ENCODE data around the gene WEE2. TPM values are rescaled to one million over a fixed set of nuclear protein-coding genes. Genes with fewer than 3 reads are reported as not detected.

The WEE2 gene
- total RNA-seq, 1 experiment from 2014 or later, result not detected

DNA sequence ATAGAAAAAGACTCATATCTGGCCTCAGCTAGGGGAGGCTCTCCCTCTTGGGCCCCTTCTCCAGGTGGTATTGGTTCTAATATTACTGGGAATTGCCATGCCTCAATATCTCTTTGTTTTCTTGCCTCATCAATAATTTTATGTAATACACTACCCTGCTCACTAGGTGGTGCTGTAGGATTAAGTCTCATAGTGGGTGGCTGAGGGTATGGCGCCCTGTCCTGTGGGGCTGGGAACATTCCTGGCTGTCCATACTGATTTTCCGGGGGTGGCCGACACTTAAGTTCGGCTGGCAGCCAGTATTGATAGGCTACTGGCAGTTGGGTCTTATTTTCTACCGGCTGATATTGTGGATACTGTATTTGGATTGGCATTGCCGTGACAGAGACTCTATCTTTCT is 46.8 kb downstream of the WEE2 start:
- DNase-seq (ENCODE audit: low read depth, low spot score), result no peak
- intact Hi-C loops (cut with micrococcal nuclease), result loop anchor here (5.0 kb wide), 1 partner anchor 432 kb away; no protein-coding TSS in a partner anchor
- Histone ChIP-seq H3K9ac (ENCODE audit: low read length) (no peak overlapping the region), H4K20me1 (ENCODE audit: insufficient read depth) (no peaks in the 10 kb centered on the region), H3K4me2 (ENCODE audit: low read length) (no peak overlapping the region), H3K27me3 (ENCODE audit: insufficient read depth, low read length) (no peaks in the 10 kb centered on the region), H3K4me3 (replicated peaks in 1 of 2; ENCODE audit: low read depth in 1 of 2, low read length in 2 of 2) (no peak overlapping the region), H2AFZ (ENCODE audit: low read depth, low read length, poor library complexity, severe bottlenecking) (no peak overlapping the region), H3K9me2 (ENCODE audit: insufficient read depth) (no peaks in the 10 kb centered on the region), H3K9me3 (ENCODE audit: control insufficient read depth in 1 of 2, insufficient read depth in 1 of 2, low read depth in 1 of 2, low read length in 2 of 2) (peaks cover 3 to 9% of the 10 kb centered on the region in 2 experiments; a peak in 2 of 4 replicates), H3K27ac (ENCODE audit: low read depth, low read length) (no peak overlapping the region), H3K79me2 (ENCODE audit: insufficient read depth, low read length) (peaks cover 20% of the 10 kb centered on the region; the same call in 1 of the 2 replicates), H3K4me1 (ENCODE audit: control insufficient read depth in 1 of 2, insufficient read depth in 2 of 2, low read length in 2 of 2) (no peaks in the 10 kb centered on the region), H3K36me3 (ENCODE audit: control insufficient read depth in 1 of 2, insufficient read depth in 2 of 2, low read length in 2 of 2) (peaks cover 31 to 62% of the 10 kb centered on the region in 2 experiments)
- TF ChIP-seq SRF (IDR thresholded peaks at IDR 0.05; ENCODE audit: low read depth) (no peak), RAD21 (IDR thresholded peaks at IDR 0.05; ENCODE audit: low read depth) (peak; percentile 35)
- TF ChIP-seq, protein P1, sequence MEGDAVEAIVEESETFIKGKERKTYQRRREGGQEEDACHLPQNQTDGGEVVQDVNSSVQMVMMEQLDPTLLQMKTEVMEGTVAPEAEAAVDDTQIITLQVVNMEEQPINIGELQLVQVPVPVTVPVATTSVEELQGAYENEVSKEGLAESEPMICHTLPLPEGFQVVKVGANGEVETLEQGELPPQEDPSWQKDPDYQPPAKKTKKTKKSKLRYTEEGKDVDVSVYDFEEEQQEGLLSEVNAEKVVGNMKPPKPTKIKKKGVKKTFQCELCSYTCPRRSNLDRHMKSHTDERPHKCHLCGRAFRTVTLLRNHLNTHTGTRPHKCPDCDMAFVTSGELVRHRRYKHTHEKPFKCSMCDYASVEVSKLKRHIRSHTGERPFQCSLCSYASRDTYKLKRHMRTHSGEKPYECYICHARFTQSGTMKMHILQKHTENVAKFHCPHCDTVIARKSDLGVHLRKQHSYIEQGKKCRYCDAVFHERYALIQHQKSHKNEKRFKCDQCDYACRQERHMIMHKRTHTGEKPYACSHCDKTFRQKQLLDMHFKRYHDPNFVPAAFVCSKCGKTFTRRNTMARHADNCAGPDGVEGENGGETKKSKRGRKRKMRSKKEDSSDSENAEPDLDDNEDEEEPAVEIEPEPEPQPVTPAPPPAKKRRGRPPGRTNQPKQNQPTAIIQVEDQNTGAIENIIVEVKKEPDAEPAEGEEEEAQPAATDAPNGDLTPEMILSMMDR (IDR thresholded peaks at IDR 0.05 in 2 of 3, conservative IDR thresholded peaks at IDR 0.05 in 1 of 3; ENCODE audit: borderline replicate concordance in 1 of 3, insufficient read depth in 1 of 3, low read depth in 2 of 3, low read length in 2 of 3), result peak; percentile 11 to 67 (median 56); a peak in 4 of 6 replicates
- POLR2A ChIA-PET, result no interaction called here
- ATAC-seq, result peak; percentile 75
- CTCF ChIA-PET, result no interaction called here
- RAD21 ChIA-PET (ENCODE audit: low non-redundant PET in 1 of 2, low total read pairs in 2 of 2, uncharacterized antibody in 2 of 2, unreplicated experiment in 2 of 2), result no interaction called here
- BruUV-seq (replicated peaks), result no TSS peak

- no peak within 1 kb of the TSS for H3K27ac ChIP-seq (ENCODE audit: low read depth, low read length)
- ChIA-PET RAD21 (ENCODE audit: low non-redundant PET in 1 of 2, low total read pairs in 2 of 2, uncharacterized antibody in 2 of 2, unreplicated experiment in 2 of 2) (no interaction called here), CTCF (no interaction called here), POLR2A (no interaction called here)
- BruUV-seq (replicated peaks), result no TSS peak
- intact Hi-C loops (cut with micrococcal nuclease), result no loop called here
- TF ChIP-seq ZNF274 (IDR thresholded peaks at IDR 0.05; ENCODE audit: low read depth, low read length) (no peak), ELF1 (IDR thresholded peaks at IDR 0.05; ENCODE audit: borderline replicate concordance, low read depth) (no peak), RAD21 (IDR thresholded peaks at IDR 0.05; ENCODE audit: low read depth) (no peak), FOSL1 (IDR thresholded peaks at IDR 0.05; ENCODE audit: low read depth) (no peak), SIN3A (IDR thresholded peaks at IDR 0.05; ENCODE audit: low read depth) (no peak), SRF (IDR thresholded peaks at IDR 0.05; ENCODE audit: low read depth) (no peak), JUND (IDR thresholded peaks at IDR 0.05) (no peak), CBX3 (IDR thresholded peaks at IDR 0.05; ENCODE audit: low read depth) (no peak), POLR2A (IDR thresholded peaks at IDR 0.05; ENCODE audit: borderline replicate concordance, extremely low read depth, insufficient read depth, insufficient read length) (no peak), POLR2AphosphoS5 (IDR thresholded peaks at IDR 0.05; ENCODE audit: low read depth, low read length) (no peak)
- TF ChIP-seq, protein P1 (IDR thresholded peaks at IDR 0.05 in 2 of 3, conservative IDR thresholded peaks at IDR 0.05 in 1 of 3; ENCODE audit: borderline replicate concordance in 1 of 3, insufficient read depth in 1 of 3, low read depth in 2 of 3, low read length in 2 of 3), result no peak
- no peaks in the 10 kb centered on the region for H3K4me1 ChIP-seq (ENCODE audit: control insufficient read depth in 1 of 2, insufficient read depth in 2 of 2, low read length in 2 of 2)
- no peaks in the 10 kb centered on the region for H3K9me3 ChIP-seq (ENCODE audit: control insufficient read depth in 1 of 2, insufficient read depth in 1 of 2, low read depth in 1 of 2, low read length in 2 of 2)
- H2AFZ ChIP-seq (ENCODE audit: low read depth, low read length, poor library complexity, severe bottlenecking), result no peak within 1 kb of the TSS
- no peaks in the 10 kb centered on the region for H3K27me3 ChIP-seq (ENCODE audit: insufficient read depth, low read length)
- ATAC-seq (no peak), DNase-seq (ENCODE audit: low read depth, low spot score) (no peak)
- no peak within 1 kb of the TSS for H3K9ac ChIP-seq (ENCODE audit: low read length)
- H3K36me3 ChIP-seq (ENCODE audit: control insufficient read depth in 1 of 2, insufficient read depth in 2 of 2, low read length in 2 of 2), result peaks cover 3 to 7% of the 10 kb centered on the region in 2 experiments; a peak in 3 of 4 replicates
- no peaks in the 10 kb centered on the region for H4K20me1 ChIP-seq (ENCODE audit: insufficient read depth)
- H3K4me2 ChIP-seq (ENCODE audit: low read length), result no peak within 1 kb of the TSS
- no peaks in the 10 kb centered on the region for H3K9me2 ChIP-seq (ENCODE audit: insufficient read depth)
- no peaks in the 10 kb centered on the region for H3K79me2 ChIP-seq (ENCODE audit: insufficient read depth, low read length)
- H3K4me3 ChIP-seq (replicated peaks in 1 of 2; ENCODE audit: low read depth in 1 of 2, low read length in 2 of 2), result no peak within 1 kb of the TSS
These were observed 55.6 kb downstream of the WEE2 start, which contains the start of gene TAS2R3 for GRCh38 chr7:141763797-141764196. TAS2R3 (plus strand) TSS chr7:141764097; CDS start chr7:141764159, 62 bp downstream.
